PC-9 (cell line): Measurements from ENCODE around the gene ZRANB1.

ENCODE experiments used
- CTCF ChIP-seq: fragments of 200-600 bp; sonication (generic); conservative IDR thresholded peaks from 2 replicates; pipeline ENCODE4 v1.6.1; 2017; ENCODE audit warnings: mixed run types, antibody characterized with exemption, mild to moderate bottlenecking, moderate library complexity
- EZH2 ChIP-seq: fragments of 200-600 bp; sonication (generic); IDR thresholded peaks from 2 replicates; pipeline ENCODE4 v1.8.0; 2017; ENCODE audit warnings: antibody characterized with exemption, low read depth

GRCh38 chr10:125026974-125027735, 85.2 kb downstream of the ZRANB1 start:
- TF ChIP-seq CTCF (no peak), EZH2 (no peak)
